ENCODE data around the gene TNFSF13B. TPM values are rescaled to one million over a fixed set of nuclear protein-coding genes. Genes with fewer than 3 reads are reported as not detected.
"Not testable (repeated sequence)": the region's sequence is repeated elsewhere in the genome, so short reads cannot be mapped to it uniquely, and the experiment has no call there.

Gene TNFSF13B
- total RNA-seq, 2 experiments from 2014 or later = 6.2 to 9.3 TPM

DNA sequence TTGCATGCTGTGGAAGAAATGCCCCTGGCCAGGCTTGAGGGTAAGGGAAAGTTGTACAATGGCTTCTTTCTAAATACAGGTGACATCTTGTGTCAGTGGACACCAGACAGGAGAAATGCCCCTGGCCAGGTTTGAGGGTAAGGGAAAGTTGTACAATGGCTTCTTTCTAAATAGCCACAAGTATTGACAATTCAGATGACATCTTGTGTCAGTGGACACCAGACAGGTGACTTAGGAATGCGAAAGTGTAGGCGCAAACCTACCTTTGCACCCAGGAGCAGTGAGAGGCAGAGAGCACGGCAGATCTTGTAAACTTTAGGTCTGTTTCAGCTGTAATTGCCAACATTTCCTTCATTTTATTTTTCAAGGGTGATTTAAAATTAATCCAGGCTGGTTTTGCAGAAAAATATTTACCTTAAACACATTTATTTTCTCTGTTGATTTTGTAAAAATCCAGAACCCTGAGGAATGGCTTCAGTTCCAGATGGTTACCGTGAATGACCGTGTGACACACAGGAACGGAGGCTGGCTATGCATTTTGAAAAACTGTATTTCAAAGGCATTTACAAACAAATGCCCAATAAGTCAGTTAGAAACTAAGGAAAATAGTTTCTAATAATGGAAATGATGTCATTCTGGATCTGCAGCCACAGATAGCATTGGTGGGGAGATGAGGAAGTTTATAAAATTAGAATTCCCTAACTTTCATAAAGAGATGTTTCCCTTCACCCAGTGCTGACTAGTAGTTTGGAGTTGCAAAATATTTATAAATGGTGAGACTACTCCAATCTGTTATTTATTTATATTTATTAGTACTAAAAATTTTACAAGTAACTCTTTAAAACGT, 34.9 kb downstream of the TNFSF13B start:
- CTCF ChIA-PET = no interaction called here
- no peak for DNase-seq
- Mint-ChIP-seq H3K9me3 (ENCODE audit: low read depth) (peaks cover 3% of the 10 kb centered on the region), H3K27me3 (no peaks in the 10 kb centered on the region), H3K4me1 (peaks cover 3% of the 10 kb centered on the region), H3K36me3 (peaks cover 6% of the 10 kb centered on the region), H3K27ac (no peak overlapping the region), H3K4me3 (no peak overlapping the region)
- no peak for ATAC-seq

DNA sequence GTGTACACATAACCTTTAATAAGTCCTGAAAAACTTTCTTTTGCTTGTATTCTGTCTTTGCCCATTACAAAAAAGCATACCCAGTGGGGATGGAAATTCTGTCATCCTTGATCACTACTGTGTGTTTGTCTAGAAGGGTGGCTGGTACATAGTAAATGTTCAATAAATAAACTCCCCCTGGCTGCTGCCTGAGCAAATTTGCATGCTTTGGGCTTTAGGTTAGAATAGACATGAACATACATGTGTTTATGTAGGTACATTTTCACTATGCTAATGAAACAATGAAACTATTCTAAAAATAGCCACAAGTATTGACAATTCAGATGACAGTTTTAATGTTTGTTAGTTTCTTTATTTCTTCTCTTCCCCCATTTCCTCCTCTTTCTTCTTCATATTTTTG, 36.1 kb downstream of the TNFSF13B start:
- no peak for DNase-seq
- H3K36me3 Mint-ChIP-seq = peaks cover 6% of the 10 kb centered on the region
- no peaks in the 10 kb centered on the region for H3K27me3 Mint-ChIP-seq
- no peak overlapping the region for H3K4me3 Mint-ChIP-seq
- ATAC-seq = no peak
- H3K27ac Mint-ChIP-seq = no peak overlapping the region
- H3K9me3 Mint-ChIP-seq (ENCODE audit: low read depth) = peaks cover 5% of the 10 kb centered on the region
- CTCF ChIA-PET = no interaction called here
- peaks cover 3% of the 10 kb centered on the region for H3K4me1 Mint-ChIP-seq

DNA sequence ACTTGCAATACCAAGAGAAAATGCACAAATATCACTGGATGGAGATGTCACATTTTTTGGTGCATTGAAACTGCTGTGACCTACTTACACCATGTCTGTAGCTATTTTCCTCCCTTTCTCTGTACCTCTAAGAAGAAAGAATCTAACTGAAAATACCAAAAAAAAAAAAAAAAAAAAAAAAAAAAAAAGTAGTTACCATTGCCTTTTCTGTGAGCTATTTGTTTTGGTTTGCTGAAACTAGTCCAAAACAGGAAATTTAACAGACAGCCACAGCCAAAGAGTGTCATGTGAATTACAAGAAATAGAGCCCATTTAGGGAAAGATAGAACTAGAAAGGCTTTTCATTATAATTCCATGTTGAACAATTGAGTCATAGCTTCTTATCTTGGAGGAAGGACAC, 37.3 kb downstream of the TNFSF13B start:
- CTCF ChIA-PET = interaction anchor here (0.5 kb wide), 1 partner anchor 70 kb away, joined by 3 read pairs; no protein-coding TSS in a partner anchor
- Mint-ChIP-seq H3K4me1 (peaks cover 3% of the 10 kb centered on the region), H3K27ac (no peak overlapping the region), H3K27me3 (no peaks in the 10 kb centered on the region), H3K9me3 (ENCODE audit: low read depth) (peaks cover 5% of the 10 kb centered on the region), H3K4me3 (no peak overlapping the region), H3K36me3 (peaks cover 6% of the 10 kb centered on the region)
- ATAC-seq (no peak), DNase-seq (no peak)

DNA sequence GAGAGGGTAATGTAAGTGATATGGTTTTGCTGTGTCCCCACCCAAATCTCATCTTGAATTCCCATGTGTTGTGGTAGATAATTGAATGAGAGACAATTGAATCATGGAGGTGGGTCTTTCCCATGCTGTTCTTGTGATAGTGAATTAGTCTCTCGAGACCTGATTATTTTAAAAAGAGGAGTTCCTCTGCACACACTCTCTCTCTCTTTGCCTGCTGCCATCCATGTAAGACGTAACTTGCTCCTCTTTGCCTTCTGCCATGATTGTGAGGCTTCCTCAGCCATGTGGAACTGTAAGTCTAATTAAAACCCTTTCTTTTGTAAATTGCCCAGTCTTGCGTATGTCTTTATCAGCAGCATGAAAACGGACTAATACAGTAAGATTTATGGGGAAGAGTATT, 42.1 kb downstream of the TNFSF13B start:
- H3K4me3 Mint-ChIP-seq, ATAC-seq: not testable (repeated sequence)

DNA sequence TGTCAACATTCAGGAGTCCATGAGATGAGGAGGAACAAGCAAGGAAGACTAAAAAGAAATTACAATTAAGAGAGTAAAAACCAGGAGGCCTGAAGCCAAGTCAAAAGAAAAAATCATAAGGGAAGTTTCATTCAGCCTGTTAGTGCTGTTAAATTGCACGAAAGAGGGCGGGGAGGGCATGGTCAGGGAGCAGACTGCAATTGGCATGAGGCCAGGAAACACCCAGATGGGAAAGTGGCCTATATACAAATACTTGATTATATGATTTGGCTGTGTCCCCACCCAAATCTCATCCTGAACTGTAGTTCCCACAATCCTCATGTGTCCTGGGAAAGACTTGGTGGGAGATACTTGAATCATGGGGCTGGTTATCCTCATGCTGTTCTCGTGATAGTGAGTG, 43.9 kb downstream of the TNFSF13B start:
- Mint-ChIP-seq H3K36me3 (peaks cover 5% of the 10 kb centered on the region), H3K27me3 (no peaks in the 10 kb centered on the region), H3K4me1 (peaks cover 2% of the 10 kb centered on the region), H3K9me3 (ENCODE audit: low read depth) (peaks cover 5% of the 10 kb centered on the region), H3K27ac (no peak overlapping the region), H3K4me3 (no peak overlapping the region)
- DNase-seq = no peak
- ATAC-seq = no peak
- CTCF ChIA-PET = no interaction called here

More for the DNA sequence above, 42.1 kb downstream of the TNFSF13B start:
- H3K27ac Mint-ChIP-seq; DNase-seq; H3K9me3 Mint-ChIP-seq (ENCODE audit: low read depth); H3K4me1 Mint-ChIP-seq; CTCF ChIA-PET; H3K27me3 Mint-ChIP-seq; H3K36me3 Mint-ChIP-seq: not testable (repeated sequence)

DNA sequence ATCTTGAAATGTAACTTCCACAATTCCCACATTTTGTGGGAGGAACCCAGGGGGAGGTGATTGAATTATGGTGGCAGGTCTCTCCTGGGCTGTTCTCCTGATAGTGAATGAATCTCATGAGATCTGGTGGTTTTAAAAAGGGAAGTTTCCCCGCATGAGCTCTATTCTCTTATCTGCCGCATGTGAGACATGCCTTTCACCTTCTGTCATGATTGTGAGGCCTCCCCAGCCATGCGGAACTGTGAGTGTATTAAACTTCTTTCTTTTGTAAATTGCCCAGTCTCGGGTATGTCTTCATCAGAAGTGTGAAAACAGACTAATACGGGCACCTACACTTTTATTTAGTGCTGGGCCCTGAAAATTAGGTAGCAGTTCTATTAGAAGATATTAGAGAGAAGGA, 45.8 kb downstream of the TNFSF13B start:
- Mint-ChIP-seq H3K36me3 (peaks cover 1% of the 10 kb centered on the region), H3K27me3 (no peaks in the 10 kb centered on the region), H3K4me1 (peaks cover 2% of the 10 kb centered on the region), H3K9me3 (ENCODE audit: low read depth) (peaks cover 2% of the 10 kb centered on the region), H3K27ac (no peak overlapping the region), H3K4me3 (no peak overlapping the region)
- CTCF ChIA-PET = no interaction called here
- DNase-seq = no peak
- ATAC-seq = no peak

DNA sequence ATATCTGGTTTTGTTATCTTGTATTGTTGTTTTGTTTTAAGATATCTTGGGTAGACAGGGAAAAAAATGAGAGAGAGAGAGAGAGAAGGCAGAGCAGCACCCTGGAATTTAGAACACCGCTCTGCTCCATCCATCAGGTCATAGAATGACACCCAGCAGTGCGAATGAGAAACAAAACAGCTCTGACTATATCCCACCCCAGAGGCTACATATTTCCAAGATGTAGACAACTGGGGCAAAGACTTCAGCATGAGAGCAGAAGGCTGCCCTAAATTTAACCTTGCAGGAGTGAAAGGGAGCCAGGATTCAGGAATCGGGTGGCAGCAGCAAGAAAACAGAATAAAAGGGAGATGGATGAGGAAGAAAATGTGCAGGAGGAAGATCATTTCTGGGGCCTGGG, 46.5 kb downstream of the TNFSF13B start:
- Mint-ChIP-seq H3K4me1 (peaks cover 2% of the 10 kb centered on the region), H3K27ac (no peak overlapping the region), H3K9me3 (ENCODE audit: low read depth) (no peaks in the 10 kb centered on the region), H3K27me3 (no peaks in the 10 kb centered on the region), H3K4me3 (no peak overlapping the region), H3K36me3 (peaks cover 1% of the 10 kb centered on the region)
- DNase-seq (no peak), ATAC-seq (no peak)
- CTCF ChIA-PET = no interaction called here

DNA sequence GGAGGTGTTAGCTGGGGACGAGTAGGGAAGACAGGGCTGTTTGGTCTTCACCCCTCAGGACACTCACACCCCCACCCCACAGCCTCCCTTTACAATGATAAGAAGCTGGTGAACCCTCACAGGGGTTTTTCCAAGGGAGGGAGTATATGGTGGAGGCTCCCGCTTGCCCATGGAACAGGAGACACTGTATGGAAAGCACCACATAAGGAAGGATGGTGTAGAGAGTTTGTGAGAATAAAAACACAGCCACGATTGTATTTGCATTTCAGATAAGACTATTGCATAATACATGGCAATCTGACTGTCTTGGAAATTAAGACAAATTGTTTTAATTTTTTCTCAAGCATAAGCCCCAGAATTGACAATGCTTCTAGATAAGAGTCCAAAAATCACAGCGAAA, 46.9 kb downstream of the TNFSF13B start:
- Mint-ChIP-seq H3K36me3 (peaks cover 1% of the 10 kb centered on the region), H3K9me3 (ENCODE audit: low read depth) (no peaks in the 10 kb centered on the region), H3K4me3 (no peak overlapping the region), H3K27me3 (no peaks in the 10 kb centered on the region), H3K27ac (no peak overlapping the region), H3K4me1 (peaks cover 2% of the 10 kb centered on the region)
- DNase-seq (no peak), ATAC-seq (no peak)
- CTCF ChIA-PET = no interaction called here

DNA sequence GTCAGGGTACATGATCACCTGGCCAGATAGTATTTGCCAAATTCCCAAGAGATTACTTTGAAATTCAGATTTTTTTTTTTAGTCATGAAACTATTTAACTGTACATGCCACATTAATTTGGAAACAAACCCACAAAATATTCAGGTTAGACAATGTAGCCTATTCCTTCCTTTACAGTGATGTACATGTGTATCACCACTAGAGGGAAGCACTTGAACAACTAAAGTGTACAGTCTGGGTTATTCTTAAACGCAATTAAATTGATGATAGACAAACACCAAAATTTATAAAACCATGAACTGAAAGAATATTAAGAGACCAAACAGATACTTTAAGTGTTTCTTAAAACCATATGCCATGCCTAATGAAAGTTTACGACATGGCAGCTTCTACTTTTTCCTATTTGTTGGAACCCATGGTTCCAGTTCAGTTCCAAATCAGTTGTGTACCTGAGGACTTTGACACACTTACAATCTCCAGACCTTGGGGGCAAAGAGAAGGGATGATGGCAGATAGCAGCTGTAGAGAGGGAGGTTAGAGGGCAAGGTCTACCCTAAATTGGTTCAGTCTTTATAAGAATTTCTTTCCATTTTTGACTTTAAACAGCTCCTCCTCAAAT, 52.8 kb downstream of the TNFSF13B start:
- CTCF ChIA-PET = interaction anchor here (1.5 kb wide), 1 partner anchor 573 kb away, joined by 4 read pairs; no protein-coding TSS in a partner anchor
- Mint-ChIP-seq H3K36me3 (no peaks in the 10 kb centered on the region), H3K27me3 (peaks cover 3% of the 10 kb centered on the region), H3K9me3 (ENCODE audit: low read depth) (no peaks in the 10 kb centered on the region), H3K27ac (no peak overlapping the region), H3K4me1 (peaks cover 2% of the 10 kb centered on the region), H3K4me3 (no peak overlapping the region)
- DNase-seq (no peak), ATAC-seq (peak; percentile 81)

DNA sequence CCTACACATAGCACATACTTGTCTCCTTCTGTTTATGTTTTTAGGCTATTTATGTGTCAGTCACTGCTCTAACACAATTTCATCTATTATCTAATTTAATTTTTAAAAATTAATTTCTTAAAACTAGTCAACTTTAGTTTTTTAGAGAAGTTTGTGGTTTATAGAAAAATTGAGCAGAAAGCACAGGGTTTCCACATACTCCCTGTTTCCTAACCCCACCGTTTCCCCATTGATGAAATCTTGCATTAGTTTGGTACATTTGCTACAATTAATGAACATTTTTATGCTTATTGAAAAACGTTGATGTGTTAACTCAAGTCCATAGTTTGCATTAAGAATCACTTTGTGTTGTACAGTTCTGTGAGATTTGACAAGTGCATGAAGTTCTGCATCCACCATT, 53.5 kb downstream of the TNFSF13B start:
- H3K27me3 Mint-ChIP-seq = peaks cover 3% of the 10 kb centered on the region
- CTCF ChIA-PET = interaction anchor here (1.5 kb wide), 1 partner anchor 572 kb away, joined by 4 read pairs; no protein-coding TSS in a partner anchor
- peaks cover 2% of the 10 kb centered on the region for H3K4me1 Mint-ChIP-seq
- H3K27ac Mint-ChIP-seq = no peak overlapping the region
- DNase-seq (no peak), ATAC-seq (no peak)
- H3K4me3 Mint-ChIP-seq = no peak overlapping the region
- H3K36me3 Mint-ChIP-seq = no peaks in the 10 kb centered on the region
- no peaks in the 10 kb centered on the region for H3K9me3 Mint-ChIP-seq (ENCODE audit: low read depth)

DNA sequence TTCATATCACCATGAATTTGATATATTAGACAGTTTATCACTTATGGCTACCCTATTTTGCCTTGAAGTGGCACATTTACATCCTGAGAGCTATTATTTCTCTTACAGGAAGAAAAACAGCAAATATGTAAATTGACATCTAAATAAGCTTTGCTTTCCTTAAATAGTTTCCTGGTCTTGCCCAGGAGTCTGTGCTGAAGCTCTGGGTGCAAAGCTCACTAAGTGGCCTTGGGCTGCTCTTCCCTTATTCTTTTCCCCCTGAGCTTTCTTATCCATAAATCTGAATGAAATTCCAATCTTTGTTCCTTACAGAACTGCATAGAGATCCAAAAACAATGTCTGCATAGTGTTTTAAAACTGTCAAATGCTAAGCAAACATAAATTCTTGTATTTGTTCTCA, 56.3 kb downstream of the TNFSF13B start:
- Mint-ChIP-seq H3K4me3 (no peak overlapping the region), H3K4me1 (peaks cover 2% of the 10 kb centered on the region), H3K27ac (no peak overlapping the region), H3K36me3 (no peaks in the 10 kb centered on the region), H3K9me3 (ENCODE audit: low read depth) (no peaks in the 10 kb centered on the region), H3K27me3 (peaks cover 3% of the 10 kb centered on the region)
- DNase-seq = no peak
- CTCF ChIA-PET = interaction anchor here (1.3 to 1.4 kb wide), 2 partner anchors 13 to 16 kb away, joined by 3 read pairs; no protein-coding TSS in a partner anchor
- no peak for ATAC-seq

DNA sequence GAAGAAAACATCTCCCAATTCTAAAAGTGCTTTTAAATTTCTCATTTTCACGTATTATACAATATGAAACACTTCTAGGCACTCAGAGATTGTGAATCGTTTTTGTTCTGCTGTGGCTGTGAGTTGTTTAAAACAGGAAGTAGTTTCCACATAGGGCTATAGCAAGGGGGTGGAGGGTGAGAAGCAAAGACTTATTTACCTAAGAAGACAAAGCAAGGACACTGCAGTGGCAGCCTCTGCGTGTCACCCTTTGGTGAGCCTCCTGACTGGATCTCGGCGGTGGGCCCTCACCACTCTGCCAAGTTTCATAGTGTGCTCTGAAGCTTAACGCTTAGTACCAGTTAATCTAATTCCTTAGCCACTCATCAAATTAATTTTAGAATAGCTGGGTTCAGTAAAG, 56.8 kb downstream of the TNFSF13B start:
- CTCF ChIA-PET = interaction anchor here (1.3 to 1.4 kb wide), 2 partner anchors 13 to 16 kb away, joined by 3 read pairs; no protein-coding TSS in a partner anchor
- Mint-ChIP-seq H3K27ac (no peak overlapping the region), H3K4me1 (peaks cover 2% of the 10 kb centered on the region), H3K36me3 (no peaks in the 10 kb centered on the region), H3K4me3 (no peak overlapping the region), H3K27me3 (peaks cover 3% of the 10 kb centered on the region), H3K9me3 (ENCODE audit: low read depth) (no peaks in the 10 kb centered on the region)
- no peak for DNase-seq
- ATAC-seq = no peak

DNA sequence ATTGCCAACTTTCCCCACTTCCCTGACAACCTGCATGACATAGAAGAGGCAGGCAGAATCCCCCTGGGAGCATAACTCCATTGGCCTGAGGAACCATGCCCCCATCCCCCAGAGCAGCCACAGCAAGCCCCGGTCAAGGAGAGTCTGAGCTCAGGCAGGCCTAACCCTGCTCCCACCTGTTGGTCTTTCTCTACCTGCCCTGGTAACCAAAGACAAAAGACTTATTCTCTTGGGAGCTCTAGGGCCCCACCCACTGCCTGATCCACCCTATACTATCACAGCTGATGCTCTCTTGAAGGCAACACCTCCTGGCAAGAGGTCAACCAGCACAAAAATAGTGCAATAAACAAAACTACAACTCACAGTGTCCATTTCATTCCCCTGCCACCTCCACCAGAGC, 59.3 kb downstream of the TNFSF13B start:
- Mint-ChIP-seq H3K36me3 (no peaks in the 10 kb centered on the region), H3K4me3 (no peak overlapping the region), H3K4me1 (peaks cover 2% of the 10 kb centered on the region), H3K9me3 (ENCODE audit: low read depth) (no peaks in the 10 kb centered on the region), H3K27ac (no peak overlapping the region), H3K27me3 (peaks cover 5% of the 10 kb centered on the region)
- ATAC-seq (no peak), DNase-seq (no peak)
- CTCF ChIA-PET = no interaction called here

DNA sequence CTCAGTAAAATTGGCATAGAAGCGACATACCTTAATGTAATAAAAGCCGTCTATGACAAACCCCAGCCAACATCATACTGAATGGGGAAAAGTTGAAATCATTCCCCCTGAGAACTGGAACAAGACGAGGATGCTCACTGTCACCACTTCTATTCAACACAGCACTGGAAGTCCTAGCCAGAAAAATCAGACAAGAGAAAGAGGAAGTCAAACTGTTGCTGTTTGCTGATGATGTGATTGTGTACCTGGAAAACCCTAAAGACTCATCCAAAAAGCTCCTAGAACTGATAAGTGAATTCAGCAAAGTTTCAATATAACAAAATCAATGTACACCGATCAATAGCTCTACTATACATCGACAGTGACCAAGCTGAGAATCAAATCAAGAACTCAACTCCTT, 63.3 kb downstream of the TNFSF13B start:
- Mint-ChIP-seq H3K36me3 (no peaks in the 10 kb centered on the region), H3K27me3 (peaks cover 8% of the 10 kb centered on the region), H3K4me3 (no peak overlapping the region), H3K4me1 (no peaks in the 10 kb centered on the region), H3K9me3 (ENCODE audit: low read depth) (no peaks in the 10 kb centered on the region), H3K27ac (no peak overlapping the region)
- DNase-seq = no peak
- CTCF ChIA-PET = no interaction called here
- ATAC-seq = no peak
